GM12878 (cell line): ENCODE measurements around the gene NKX2-8. TPM values are rescaled to one million over a fixed set of nuclear protein-coding genes. Genes with fewer than 3 reads are reported as not detected.

Source experiments
- ATAC-seq: fragments of 200-7000 bp; cut with Tn5 transposase; 3 replicates; pipeline ENCODE4 v1.9.1; 2020; ENCODE audit warnings: mild to moderate bottlenecking, moderate library complexity
- BruUV-seq: library from RNA; stranded (reverse); fragments of 400-500 nt; replicated peaks from 2 replicates; lab custom pipeline; 2021; lab: Mats Ljungman, UMichigan
- CTCF ChIA-PET: fragments of 300-600 bp; sonication (Branson Sonifier 250); formaldehyde crosslinking; extraction: SDS; loops from one replicate; lab custom pipeline; 2021; ENCODE audit warnings: inconsistent platforms; lab: Yijun Ruan, JAX
- POLR2A ChIA-PET: fragments of 350-600 bp; formaldehyde crosslinking; extraction: SDS; loops from one replicate; lab custom pipeline; 2021; ENCODE audit warnings: inconsistent platforms; lab: Charles Lee
- RAD21 ChIA-PET: fragments of 300-600 bp; sonication (Branson Sonifier 250); formaldehyde crosslinking; loops from one replicate; lab custom pipeline; 2023; ENCODE audit warnings: antibody characterized with exemption; ENCODE audit not compliant: unreplicated experiment; lab: Charles Lee
- SMC1A ChIA-PET: fragments of 300-600 bp; sonication (Branson Sonifier 250); formaldehyde crosslinking; loops from one replicate; lab custom pipeline; 2023; ENCODE audit not compliant: unreplicated experiment, uncharacterized antibody; lab: Charles Lee
- DNase-seq: peaks from one replicate; pipeline ENCODE4 v3.0.0-alpha.2; 2011; ENCODE audit warnings: low read depth, low spot score
- FAIRE-seq: peaks from 3 replicates; lab custom pipeline; 2011; peaks lifted over from hg19 to GRCh38; lab: Jason Lieb, UNC
- H2AFZ ChIP-seq: 2 replicates; pipeline ENCODE4 v1.6.0; 2011; ENCODE audit warnings: low read depth, low read length, control low read depth; ENCODE audit not compliant: control insufficient read depth
- H3K27ac ChIP-seq: 2 replicates; pipeline ENCODE4 v1.5.1; 2011; ENCODE audit warnings: control low read depth; ENCODE audit not compliant: control insufficient read depth, insufficient read depth
- H3K27me3 ChIP-seq, 2 experiments: replicated peaks in 1 of 2; 2 replicates each; pipeline versions ENCODE4 v1.6.0 to v1.6.1; 2011; ENCODE audit warnings: low read length in 1 of 2; ENCODE audit not compliant: control insufficient read depth in 2 of 2, insufficient read depth in 2 of 2
- H3K36me3 ChIP-seq, 2 experiments: 2 replicates each; pipeline ENCODE4 v1.5.1; 2011; ENCODE audit warnings: low read length in 1 of 2; ENCODE audit not compliant: control insufficient read depth in 2 of 2, insufficient read depth in 2 of 2
- H3K4me1 ChIP-seq: 2 replicates; pipeline ENCODE4 v1.6.1; 2011; ENCODE audit warnings: mild to moderate bottlenecking, low read length, moderate library complexity, mixed read lengths; ENCODE audit not compliant: control insufficient read depth, insufficient read depth
- H3K4me2 ChIP-seq: 2 replicates; pipeline ENCODE4 v1.6.0; 2011; ENCODE audit warnings: control low read depth; ENCODE audit not compliant: control insufficient read depth, insufficient read depth
- H3K4me3 ChIP-seq: fragments of 200-600 bp; sonication (generic); 2 replicates; pipeline ENCODE4 v1.5.1; 2016
- H3K79me2 ChIP-seq: 2 replicates; pipeline ENCODE4 v1.6.0; 2011; ENCODE audit warnings: low read length; ENCODE audit not compliant: control insufficient read depth, insufficient read depth
- H3K9ac ChIP-seq: 2 replicates; pipeline ENCODE4 v1.8.0; 2011; ENCODE audit warnings: low read length, control low read depth, mixed read lengths; ENCODE audit not compliant: control insufficient read depth, insufficient read depth
- H3K9me3 ChIP-seq: replicated peaks from 3 replicates; pipeline ENCODE4 v1.5.1; 2011; ENCODE audit warnings: mild to moderate bottlenecking, low read length; ENCODE audit not compliant: control insufficient read depth, insufficient read depth
- H4K20me1 ChIP-seq: 2 replicates; pipeline ENCODE4 v1.6.0; 2011; ENCODE audit not compliant: control insufficient read depth, insufficient read depth
- BMI1 ChIP-seq: fragments of 450-650 bp; IDR thresholded peaks from 2 replicates; pipeline ENCODE4 v1.6.1; 2016; ENCODE audit warnings: mild to moderate bottlenecking, moderate library complexity, borderline replicate concordance
- CBX3 ChIP-seq: fragments of 200-600 bp; sonication (generic); IDR thresholded peaks from 2 replicates; pipeline ENCODE4 v1.6.1; 2016; ENCODE audit warnings: low read depth, borderline replicate concordance
- GABPA ChIP-seq: IDR thresholded peaks from 2 replicates; pipeline ENCODE4 v1.6.1; 2014; ENCODE audit warnings: antibody characterized with exemption, low read depth, mild to moderate bottlenecking, inconsistent platforms
- KAT2A ChIP-seq: conservative IDR thresholded peaks from 2 replicates; pipeline ENCODE4 v1.6.1; 2011; ENCODE audit warnings: low read depth, low read length; ENCODE audit not compliant: control insufficient read depth
- NFIC ChIP-seq: IDR thresholded peaks from 2 replicates; pipeline ENCODE4 v1.6.1; 2012; ENCODE audit warnings: low read depth, mild to moderate bottlenecking, inconsistent platforms, low read length, moderate library complexity
- NFYA ChIP-seq: IDR thresholded peaks from 2 replicates; pipeline ENCODE4 v1.6.1; 2011; ENCODE audit warnings: low read depth, mild to moderate bottlenecking, low read length, improper control_type of control experiment, borderline replicate concordance
- SIX5 ChIP-seq: IDR thresholded peaks from 2 replicates; pipeline ENCODE4 v1.6.1; 2011; ENCODE audit warnings: mild to moderate bottlenecking, low read depth, low read length, moderate library complexity; ENCODE audit not compliant: severe bottlenecking
- TAF1 ChIP-seq: IDR thresholded peaks from 2 replicates; pipeline ENCODE4 v1.6.1; 2011; ENCODE audit warnings: mild to moderate bottlenecking, low read depth, low read length, borderline replicate concordance
- ZSCAN29 ChIP-seq: fragments of 450-650 bp; IDR thresholded peaks from 2 replicates; pipeline ENCODE4 v1.6.1; 2017; ENCODE audit warnings: mild to moderate bottlenecking, moderate library complexity
- WGBS: methylation state at CpG from one replicate; pipeline ENCODE4 v1.1.6; 2016; ENCODE audit warnings: low lambda C conversion rate; ENCODE audit not compliant: insufficient replicate concordance, insufficient coverage; ENCODE audit errors: missing lambda C conversion rate; 5-methylcytosine and 5-hydroxymethylcytosine counted together
- in situ Hi-C: fragments of 300-500 bp; cut with MboI; formaldehyde crosslinking; loops from 9 replicates; pipeline ENCODE4 v1.14.3; 2018; ENCODE audit warnings: mixed read lengths
- intact Hi-C: fragments of 100-400 bp; cut with micrococcal nuclease; formaldehyde crosslinking; loops from one replicate; pipeline ENCODE4 v1.14.2; 2022; ENCODE audit not compliant: unreplicated experiment
- polyA plus RNA-seq, 11 experiments: library from polyadenylated mRNA; depleted of rRNA in 4 of 11; unstranded in 6 of 11; stranded (reverse) in 5 of 11; fragments of >200 nt; fragmentation: Nextera tagmentation in 4 of 11; fragmentation: Illumina TruSeq in 1 of 11; extraction: Ambion mirVana in 4 of 11; extraction: Trizol in 1 of 11; gene quantifications; 1 replicate in 1 of 11; 2 replicates in 10 of 11; pipeline versions ENCODE4 v1.2.1 to v1.2.3, GENCODE V29; 2011 to 2016; ENCODE audit warnings: inconsistent platforms in 2 of 11, missing spikeins in 2 of 11, low read depth in 1 of 11
- total RNA-seq, 4 experiments: library from RNA; depleted of rRNA in 3 of 4; stranded (reverse); fragments of >200 nt in 3 of 4; fragmentation: Illumina TruSeq in 1 of 4; extraction: Trizol in 1 of 4; gene quantifications; 2 replicates each; pipeline versions ENCODE4 v1.2.1 to v1.2.3, GENCODE V29; 2013 to 2021
- TF ChIP-seq, protein P1 (sequence below), 3 experiments: IDR thresholded peaks in 2 of 3; conservative IDR thresholded peaks in 1 of 3; 2 replicates each; pipeline ENCODE4 v1.5.1; 2011; ENCODE audit warnings: low read depth in 3 of 3, low read length in 3 of 3, mild to moderate bottlenecking in 3 of 3, control low read depth in 2 of 3, moderate library complexity in 2 of 3, inconsistent platforms in 1 of 3, mixed read lengths in 1 of 3; ENCODE audit not compliant: control insufficient read depth in 2 of 3, insufficient read depth in 1 of 3; ENCODE audit errors: extremely low read depth in 1 of 3
- TF ChIP-seq, protein P2 (sequence below): fragments of 150-350 bp; IDR thresholded peaks from 2 replicates; pipeline ENCODE4 v1.6.1; 2014; ENCODE audit warnings: mild to moderate bottlenecking, low read depth, low read length
- TF ChIP-seq, protein P3 (sequence below): fragments of 450-650 bp; IDR thresholded peaks from 2 replicates; pipeline ENCODE4 v1.6.1; 2017; ENCODE audit warnings: low read depth, mild to moderate bottlenecking, moderate library complexity

NKX2-8 gene
- total and polyA plus RNA-seq, 10 of the 15 experiments (the other 5 are each of a cell fraction or from before 2014, with no cell fraction given) = not detected

DNA sequence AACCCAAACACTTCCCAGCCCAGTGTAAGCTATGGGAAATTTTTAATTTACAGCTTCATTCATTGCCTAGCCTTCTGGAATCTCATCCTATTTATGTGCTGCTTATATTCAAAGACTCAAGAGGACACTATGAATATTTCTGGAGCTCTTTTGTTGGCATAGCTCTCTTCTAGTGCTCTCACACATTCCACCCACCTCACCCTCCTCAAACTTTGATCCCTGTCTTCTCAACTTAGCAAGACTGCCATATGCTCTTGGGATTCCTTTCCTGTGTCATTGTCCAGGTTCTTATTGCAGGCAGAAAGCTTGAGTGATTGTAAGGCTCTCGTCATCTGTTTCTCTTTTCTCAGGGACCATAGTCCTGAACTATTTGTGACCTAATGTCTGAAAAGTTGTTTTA is 44.4 kb downstream of the NKX2-8 start:
- Histone ChIP-seq H3K27me3 (no peaks in the 10 kb centered on the region), H3K27ac (no peak overlapping the region), H3K9me3 (no peaks in the 10 kb centered on the region), H3K36me3 (no peaks in the 10 kb centered on the region), H3K79me2 (no peaks in the 10 kb centered on the region), H4K20me1 (no peaks in the 10 kb centered on the region), H3K4me3 (no peak overlapping the region), H3K9ac (no peak overlapping the region), H3K4me2 (no peak overlapping the region), H2AFZ (no peak overlapping the region), H3K4me1 (no peaks in the 10 kb centered on the region)
- BruUV-seq = no TSS peak
- ChIA-PET POLR2A (no interaction called here), CTCF (interaction anchor here (0.9 to 2.6 kb wide), 3 partner anchors 9 to 401 kb away, joined by 3 to 17 read pairs (median 3); no protein-coding TSS in a partner anchor), SMC1A (interaction anchor here (0.7 to 1.1 kb wide), 3 partner anchors 9 to 68 kb away, joined by 3 to 4 read pairs (median 3); no protein-coding TSS in a partner anchor), RAD21 (no interaction called here)
- intact Hi-C loops (no loop called here), in situ Hi-C loops (no loop called here)
- ATAC-seq (no peak), FAIRE-seq (no peak), DNase-seq (no peak)
- TF ChIP-seq, protein P1, sequence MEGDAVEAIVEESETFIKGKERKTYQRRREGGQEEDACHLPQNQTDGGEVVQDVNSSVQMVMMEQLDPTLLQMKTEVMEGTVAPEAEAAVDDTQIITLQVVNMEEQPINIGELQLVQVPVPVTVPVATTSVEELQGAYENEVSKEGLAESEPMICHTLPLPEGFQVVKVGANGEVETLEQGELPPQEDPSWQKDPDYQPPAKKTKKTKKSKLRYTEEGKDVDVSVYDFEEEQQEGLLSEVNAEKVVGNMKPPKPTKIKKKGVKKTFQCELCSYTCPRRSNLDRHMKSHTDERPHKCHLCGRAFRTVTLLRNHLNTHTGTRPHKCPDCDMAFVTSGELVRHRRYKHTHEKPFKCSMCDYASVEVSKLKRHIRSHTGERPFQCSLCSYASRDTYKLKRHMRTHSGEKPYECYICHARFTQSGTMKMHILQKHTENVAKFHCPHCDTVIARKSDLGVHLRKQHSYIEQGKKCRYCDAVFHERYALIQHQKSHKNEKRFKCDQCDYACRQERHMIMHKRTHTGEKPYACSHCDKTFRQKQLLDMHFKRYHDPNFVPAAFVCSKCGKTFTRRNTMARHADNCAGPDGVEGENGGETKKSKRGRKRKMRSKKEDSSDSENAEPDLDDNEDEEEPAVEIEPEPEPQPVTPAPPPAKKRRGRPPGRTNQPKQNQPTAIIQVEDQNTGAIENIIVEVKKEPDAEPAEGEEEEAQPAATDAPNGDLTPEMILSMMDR (IDR thresholded peaks at IDR 0.05 in 2 of 3, conservative IDR thresholded peaks at IDR 0.05 in 1 of 3; ENCODE audit: control insufficient read depth in 2 of 3, extremely low read depth in 1 of 3, insufficient read depth in 1 of 3, low read depth in 3 of 3, low read length in 3 of 3) = no peak
- TF ChIP-seq ZSCAN29 = no peak
- TF ChIP-seq TAF1 = no peak
- no peak for TF ChIP-seq GABPA
- TF ChIP-seq NFYA = no peak
- TF ChIP-seq, protein P2, sequence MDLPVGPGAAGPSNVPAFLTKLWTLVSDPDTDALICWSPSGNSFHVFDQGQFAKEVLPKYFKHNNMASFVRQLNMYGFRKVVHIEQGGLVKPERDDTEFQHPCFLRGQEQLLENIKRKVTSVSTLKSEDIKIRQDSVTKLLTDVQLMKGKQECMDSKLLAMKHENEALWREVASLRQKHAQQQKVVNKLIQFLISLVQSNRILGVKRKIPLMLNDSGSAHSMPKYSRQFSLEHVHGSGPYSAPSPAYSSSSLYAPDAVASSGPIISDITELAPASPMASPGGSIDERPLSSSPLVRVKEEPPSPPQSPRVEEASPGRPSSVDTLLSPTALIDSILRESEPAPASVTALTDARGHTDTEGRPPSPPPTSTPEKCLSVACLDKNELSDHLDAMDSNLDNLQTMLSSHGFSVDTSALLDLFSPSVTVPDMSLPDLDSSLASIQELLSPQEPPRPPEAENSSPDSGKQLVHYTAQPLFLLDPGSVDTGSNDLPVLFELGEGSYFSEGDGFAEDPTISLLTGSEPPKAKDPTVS = no peak
- TF ChIP-seq KAT2A = no peak
- TF ChIP-seq NFIC = no peak
- no peak for TF ChIP-seq CBX3
- TF ChIP-seq, protein P3, sequence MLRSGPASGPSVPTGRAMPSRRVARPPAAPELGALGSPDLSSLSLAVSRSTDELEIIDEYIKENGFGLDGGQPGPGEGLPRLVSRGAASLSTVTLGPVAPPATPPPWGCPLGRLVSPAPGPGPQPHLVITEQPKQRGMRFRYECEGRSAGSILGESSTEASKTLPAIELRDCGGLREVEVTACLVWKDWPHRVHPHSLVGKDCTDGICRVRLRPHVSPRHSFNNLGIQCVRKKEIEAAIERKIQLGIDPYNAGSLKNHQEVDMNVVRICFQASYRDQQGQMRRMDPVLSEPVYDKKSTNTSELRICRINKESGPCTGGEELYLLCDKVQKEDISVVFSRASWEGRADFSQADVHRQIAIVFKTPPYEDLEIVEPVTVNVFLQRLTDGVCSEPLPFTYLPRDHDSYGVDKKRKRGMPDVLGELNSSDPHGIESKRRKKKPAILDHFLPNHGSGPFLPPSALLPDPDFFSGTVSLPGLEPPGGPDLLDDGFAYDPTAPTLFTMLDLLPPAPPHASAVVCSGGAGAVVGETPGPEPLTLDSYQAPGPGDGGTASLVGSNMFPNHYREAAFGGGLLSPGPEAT = no peak
- no peak for TF ChIP-seq SIX5
- no peak for TF ChIP-seq BMI1
- 21% methylated on average over 1 of the region's 1 CpG for WGBS
